MCF 10A (cell line): ENCODE results near the gene HUS1. TPM values are rescaled to one million over a fixed set of nuclear protein-coding genes. Genes with fewer than 3 reads are reported as not detected.

Experiments used
- BruUV-seq: library from RNA; stranded (reverse); fragments of 400-500 nt; replicated peaks from 2 replicates; lab custom pipeline; 2021; lab: Mats Ljungman, UMichigan
- CTCF ChIA-PET: fragments of 300-600 bp; sonication (Branson Sonifier 250); formaldehyde crosslinking; extraction: SDS; loops from one replicate; lab custom pipeline; 2021; ENCODE audit warnings: antibody characterized with exemption, inconsistent platforms; lab: Yijun Ruan, JAX
- POLR2A ChIA-PET: fragments of 300-600, 350-650 bp; sonication (Branson Sonifier 250); formaldehyde crosslinking; extraction: SDS; loops from one replicate; lab custom pipeline; 2020; ENCODE audit warnings: antibody characterized with exemption, inconsistent platforms; lab: Yijun Ruan, JAX
- DNase-seq: peaks from one replicate; pipeline ENCODE4 v3.0.0-alpha.2; 2018; ENCODE audit not compliant: unreplicated experiment
- H3K27ac Mint-ChIP-seq: one replicate; pipeline ENCODE4 v1.8.0; 2022; ENCODE audit warnings: mild to moderate bottlenecking, low read depth, mixed read lengths; ENCODE audit not compliant: unreplicated experiment
- H3K27me3 Mint-ChIP-seq: one replicate; pipeline ENCODE4 v1.8.0; 2022; ENCODE audit warnings: mixed read lengths; ENCODE audit not compliant: insufficient read depth, unreplicated experiment
- H3K36me3 Mint-ChIP-seq: one replicate; pipeline ENCODE4 v1.8.0; 2022; ENCODE audit warnings: mild to moderate bottlenecking, moderate library complexity, mixed read lengths; ENCODE audit not compliant: insufficient read depth, unreplicated experiment
- H3K4me1 Mint-ChIP-seq: one replicate; pipeline ENCODE4 v1.8.0; 2022; ENCODE audit warnings: mixed read lengths; ENCODE audit not compliant: insufficient read depth, unreplicated experiment
- H3K4me3 Mint-ChIP-seq: one replicate; pipeline ENCODE4 v1.8.0; 2022; ENCODE audit warnings: mild to moderate bottlenecking, moderate library complexity, mixed read lengths; ENCODE audit not compliant: unreplicated experiment
- H3K9me3 Mint-ChIP-seq: one replicate; pipeline ENCODE4 v1.8.0; 2022; ENCODE audit warnings: mixed read lengths; ENCODE audit not compliant: unreplicated experiment
- intact Hi-C: fragments of 100-400 bp; cut with micrococcal nuclease; formaldehyde crosslinking; loops from 2 replicates; pipeline ENCODE4 v1.14.1; 2022
- total RNA-seq: library from RNA; stranded (reverse); gene quantifications from 2 replicates; pipeline ENCODE4 v1.2.3, GENCODE V29; 2022
- TF ChIP-seq, protein P1 (sequence below): fragments of 200-600 bp; IDR thresholded peaks from one replicate; pipeline ENCODE4 v1.8.0; 2022; ENCODE audit warnings: antibody characterized with exemption, mild to moderate bottlenecking; ENCODE audit not compliant: unreplicated experiment

The HUS1 gene
- total RNA-seq, 1 experiment from 2014 or later = 42.8 TPM

DNA sequence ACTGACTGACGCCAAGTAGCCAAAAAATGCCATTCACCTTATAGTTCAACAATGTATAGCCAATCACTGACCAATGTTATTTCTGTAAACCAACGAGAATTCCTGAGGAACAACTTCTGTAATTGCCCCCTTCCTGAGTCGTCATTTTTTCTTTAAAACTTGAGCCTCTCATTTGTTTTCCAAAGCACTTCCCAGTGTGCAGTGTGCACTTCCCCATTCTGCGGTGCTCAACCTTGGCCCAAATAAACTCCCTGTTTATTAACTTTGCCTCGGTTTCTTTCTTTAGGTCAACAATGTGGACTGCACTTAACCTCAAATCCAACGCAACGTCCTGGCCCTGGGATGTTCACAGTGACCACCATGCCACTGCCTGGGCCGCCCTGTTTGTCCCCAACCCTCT lies 46.2 kb downstream of the HUS1 start:
- H3K27me3 Mint-ChIP-seq = no peaks in the 10 kb centered on the region
- no peaks in the 10 kb centered on the region for H3K36me3 Mint-ChIP-seq
- H3K27ac Mint-ChIP-seq = no peak overlapping the region
- H3K9me3 Mint-ChIP-seq = no peaks in the 10 kb centered on the region
- H3K4me3 Mint-ChIP-seq = no peak overlapping the region
- no peaks in the 10 kb centered on the region for H3K4me1 Mint-ChIP-seq
- no TSS peak for BruUV-seq
- ChIA-PET CTCF (interaction anchor here (1.3 to 4.9 kb wide), 2 partner anchors 12 to 177 kb away, joined by 3 to 24 read pairs; no protein-coding TSS in a partner anchor), POLR2A (no interaction called here)
- intact Hi-C loops = no loop called here
- DNase-seq = no peak
- TF ChIP-seq, protein P1, sequence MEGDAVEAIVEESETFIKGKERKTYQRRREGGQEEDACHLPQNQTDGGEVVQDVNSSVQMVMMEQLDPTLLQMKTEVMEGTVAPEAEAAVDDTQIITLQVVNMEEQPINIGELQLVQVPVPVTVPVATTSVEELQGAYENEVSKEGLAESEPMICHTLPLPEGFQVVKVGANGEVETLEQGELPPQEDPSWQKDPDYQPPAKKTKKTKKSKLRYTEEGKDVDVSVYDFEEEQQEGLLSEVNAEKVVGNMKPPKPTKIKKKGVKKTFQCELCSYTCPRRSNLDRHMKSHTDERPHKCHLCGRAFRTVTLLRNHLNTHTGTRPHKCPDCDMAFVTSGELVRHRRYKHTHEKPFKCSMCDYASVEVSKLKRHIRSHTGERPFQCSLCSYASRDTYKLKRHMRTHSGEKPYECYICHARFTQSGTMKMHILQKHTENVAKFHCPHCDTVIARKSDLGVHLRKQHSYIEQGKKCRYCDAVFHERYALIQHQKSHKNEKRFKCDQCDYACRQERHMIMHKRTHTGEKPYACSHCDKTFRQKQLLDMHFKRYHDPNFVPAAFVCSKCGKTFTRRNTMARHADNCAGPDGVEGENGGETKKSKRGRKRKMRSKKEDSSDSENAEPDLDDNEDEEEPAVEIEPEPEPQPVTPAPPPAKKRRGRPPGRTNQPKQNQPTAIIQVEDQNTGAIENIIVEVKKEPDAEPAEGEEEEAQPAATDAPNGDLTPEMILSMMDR = no peak

DNA sequence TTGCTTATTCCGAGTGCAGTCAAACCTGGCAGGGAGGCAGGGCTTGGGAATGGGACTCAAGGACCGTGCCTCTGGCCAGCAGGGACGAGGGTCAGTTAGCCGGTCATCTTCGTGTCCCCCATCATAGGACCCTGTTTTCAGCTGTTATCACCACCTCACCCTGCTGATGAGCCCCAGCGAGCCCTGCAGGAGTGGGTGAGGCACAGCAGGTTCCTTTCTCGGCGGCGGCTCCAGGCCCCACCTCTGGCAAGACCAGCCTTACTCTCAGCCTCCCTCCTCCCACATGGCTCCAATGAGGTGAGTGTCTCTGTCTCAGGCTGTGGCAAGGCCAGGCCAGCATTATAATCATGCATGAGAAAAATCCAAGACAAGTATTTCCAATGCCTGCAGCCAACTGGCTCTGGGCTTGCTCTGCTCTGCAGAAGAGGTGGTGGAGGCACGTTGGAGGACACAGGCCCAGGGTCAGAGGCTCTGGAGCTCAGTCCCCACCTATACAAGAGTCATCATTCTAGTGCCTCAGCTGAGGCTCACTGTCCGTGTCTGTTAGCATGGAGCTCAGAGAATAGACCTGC lies 46.9 kb downstream of the HUS1 start:
- Mint-ChIP-seq H3K4me1 (no peaks in the 10 kb centered on the region), H3K4me3 (no peak overlapping the region), H3K36me3 (no peaks in the 10 kb centered on the region), H3K9me3 (no peaks in the 10 kb centered on the region), H3K27me3 (no peaks in the 10 kb centered on the region), H3K27ac (no peak overlapping the region)
- no TSS peak for BruUV-seq
- intact Hi-C loops = no loop called here
- ChIA-PET POLR2A (no interaction called here), CTCF (interaction anchor here (1.3 to 4.9 kb wide), 2 partner anchors 13 to 178 kb away, joined by 3 to 24 read pairs; no protein-coding TSS in a partner anchor)
- DNase-seq = no peak
- TF ChIP-seq, protein P1 = no peak

DNA sequence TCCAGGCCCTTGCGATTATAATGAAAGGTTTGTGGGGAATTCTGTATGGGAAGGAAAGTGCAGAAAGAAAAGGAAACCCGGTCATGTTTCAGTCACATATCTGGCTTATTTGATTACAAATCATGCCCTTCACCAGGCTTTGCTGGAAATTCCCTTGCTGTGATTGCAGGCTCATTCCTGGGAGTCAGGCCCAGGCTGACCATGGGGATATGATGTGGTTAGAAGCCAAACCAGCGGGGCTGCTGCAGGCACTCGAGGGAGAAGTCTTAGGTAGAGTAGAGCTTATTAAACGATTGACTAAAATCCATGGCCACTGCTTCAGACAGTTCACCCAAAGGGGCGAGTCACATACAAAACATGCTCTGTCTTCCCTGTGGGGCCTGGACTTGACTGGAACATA lies 47.4 kb downstream of the HUS1 start:
- no peaks in the 10 kb centered on the region for H3K9me3 Mint-ChIP-seq
- H3K27me3 Mint-ChIP-seq = no peaks in the 10 kb centered on the region
- H3K36me3 Mint-ChIP-seq = no peaks in the 10 kb centered on the region
- no peak overlapping the region for H3K4me3 Mint-ChIP-seq
- TF ChIP-seq, protein P1 = no peak
- intact Hi-C loops = no loop called here
- CTCF ChIA-PET = interaction anchor here (1.3 to 4.9 kb wide), 3 partner anchors 13 to 178 kb away, joined by 3 to 24 read pairs (median 5); no protein-coding TSS in a partner anchor
- no TSS peak for BruUV-seq
- POLR2A ChIA-PET = no interaction called here
- H3K4me1 Mint-ChIP-seq = no peaks in the 10 kb centered on the region
- DNase-seq = no peak
- H3K27ac Mint-ChIP-seq = no peak overlapping the region

DNA sequence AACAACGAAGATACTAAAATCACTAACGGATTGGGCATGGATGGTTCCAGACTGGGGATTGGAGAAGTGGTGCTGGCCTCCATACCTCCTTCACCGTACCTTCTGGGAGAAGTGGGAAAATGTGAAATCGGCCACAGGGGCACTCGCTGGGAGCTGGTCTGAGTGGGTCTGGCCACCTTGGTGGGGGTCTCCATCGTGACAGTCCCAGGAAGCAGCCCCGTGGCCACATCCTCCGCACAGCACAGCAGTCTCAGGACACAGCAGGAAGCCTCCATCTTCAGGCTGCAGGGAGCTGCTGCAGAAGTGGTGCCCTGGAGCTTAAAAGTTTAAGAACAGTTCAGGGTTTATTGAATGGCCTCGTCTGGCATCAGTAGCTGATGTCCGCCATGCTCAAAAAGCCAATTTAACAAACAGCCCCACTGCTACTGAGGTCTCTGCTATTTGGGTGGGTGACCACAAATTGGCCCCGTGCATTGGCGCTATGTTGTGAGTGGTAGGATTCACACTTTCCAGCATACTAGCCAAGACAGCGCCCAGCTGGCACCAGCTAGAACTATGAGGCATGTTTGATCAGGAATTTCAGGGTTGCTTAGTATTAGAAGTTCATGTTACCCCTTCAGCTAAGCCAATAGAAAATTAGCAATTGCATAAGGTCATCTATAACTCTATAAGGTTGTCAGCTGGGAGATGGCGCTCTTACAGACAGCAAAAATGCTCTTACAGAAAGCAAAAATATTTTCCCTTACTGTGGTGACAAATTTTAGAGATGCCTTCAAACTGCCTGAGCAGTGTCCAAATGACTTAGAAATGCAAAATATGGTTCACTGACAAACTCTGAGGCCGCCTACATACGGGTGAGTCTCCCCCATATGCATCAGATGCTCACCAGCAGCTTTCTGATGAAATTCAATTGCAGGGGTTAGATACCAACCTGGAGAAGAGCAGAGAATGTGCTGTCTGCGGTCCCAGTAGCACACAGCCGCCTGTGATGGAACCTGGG lies 48.1 kb downstream of the HUS1 start:
- no peak for DNase-seq
- BruUV-seq = no TSS peak
- no peaks in the 10 kb centered on the region for H3K36me3 Mint-ChIP-seq
- POLR2A ChIA-PET = no interaction called here
- H3K4me1 Mint-ChIP-seq = no peaks in the 10 kb centered on the region
- no peak overlapping the region for H3K27ac Mint-ChIP-seq
- CTCF ChIA-PET = interaction anchor here (0.6 to 4.9 kb wide), 5 partner anchors 14 to 573 kb away, joined by 3 to 24 read pairs (median 4); no protein-coding TSS in a partner anchor
- no peaks in the 10 kb centered on the region for H3K9me3 Mint-ChIP-seq
- TF ChIP-seq, protein P1 = no peak
- no peak overlapping the region for H3K4me3 Mint-ChIP-seq
- intact Hi-C loops = no loop called here
- no peaks in the 10 kb centered on the region for H3K27me3 Mint-ChIP-seq
